Fibroblast of the aortic adventitia (primary cell): ENCODE measurements around the gene DDX3X. TPM values are rescaled to one million over a fixed set of nuclear protein-coding genes. Genes with fewer than 3 reads are reported as not detected.
"Not testable (repeated sequence)": the region's sequence is repeated elsewhere in the genome, so short reads cannot be mapped to it uniquely, and the experiment has no call there.

Experiments
- DNase-seq: peaks from one replicate; pipeline ENCODE4 v3.0.0-alpha.2; 2010; ENCODE audit warnings: low read depth
- H3K4me3 ChIP-seq: 2 replicates; pipeline ENCODE4 v1.5.1; 2011; ENCODE audit warnings: low read depth, mild to moderate bottlenecking, control low read depth, low read length, moderate library complexity
- CTCF ChIP-seq: IDR thresholded peaks from 2 replicates; pipeline ENCODE4 v1.5.1; 2011; ENCODE audit warnings: mild to moderate bottlenecking, low read length, control low read depth, inconsistent platforms; ENCODE audit not compliant: insufficient read depth
- total RNA-seq: library from RNA; depleted of rRNA; stranded (reverse); fragments of >200 nt; gene quantifications from 2 replicates; pipeline ENCODE4 v1.2.3, GENCODE V29; 2012; ENCODE audit warnings: low replicate concordance

DDX3X gene
- total RNA-seq, 1 donor = 209 TPM

DNA sequence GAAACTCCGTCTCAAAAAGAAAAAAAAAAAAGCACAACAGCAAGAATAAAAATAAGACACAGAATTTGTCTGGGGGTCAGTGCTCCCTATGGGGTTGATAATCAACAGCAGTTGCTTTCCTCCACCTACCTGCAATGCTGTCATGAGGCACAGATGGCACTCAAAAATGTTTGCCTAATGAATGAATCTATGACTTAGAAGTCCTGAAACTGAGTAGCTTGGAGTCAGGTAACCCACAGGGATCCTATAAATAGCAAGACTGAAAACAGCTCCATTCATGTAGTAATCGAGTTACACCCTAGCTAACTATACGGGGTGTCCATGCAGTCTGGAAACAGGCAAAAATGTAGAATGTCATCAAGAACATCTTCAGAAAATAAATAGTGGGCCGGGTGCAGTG, 19.8 kb upstream of the DDX3X start:
- DNase-seq = no peak
- no peak for TF ChIP-seq CTCF
- H3K4me3 ChIP-seq = no peak overlapping the region

DNA sequence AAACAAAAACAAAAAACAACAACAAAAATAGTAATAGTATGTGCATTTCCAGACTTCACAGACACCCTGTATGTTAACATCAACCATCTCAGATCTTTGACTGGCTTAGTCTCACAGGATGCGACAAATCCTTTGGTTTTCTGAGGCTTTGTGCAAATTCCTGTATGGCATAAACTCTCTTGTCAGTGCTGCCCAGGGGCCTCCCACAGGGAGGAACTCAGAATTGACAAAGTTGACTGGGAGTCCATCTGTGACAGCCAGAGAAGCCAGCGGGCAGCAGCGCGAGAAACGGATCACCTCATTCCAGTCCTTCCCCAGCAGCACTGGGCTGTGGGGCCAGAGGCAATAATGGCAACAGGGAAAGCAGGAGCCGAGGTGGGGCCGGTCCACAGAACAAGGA, 19.1 kb upstream of the DDX3X start:
- no peak for DNase-seq
- no peak for TF ChIP-seq CTCF
- H3K4me3 ChIP-seq = no peak overlapping the region

- not testable (repeated sequence) for DNase-seq
Observed at GRCh38 chrX:41316266-41316665, 17.7 kb upstream of the DDX3X start.

GRCh38 chrX:41317477-41318208, 16.3 kb upstream of the DDX3X start:
- peak; percentile 65 for DNase-seq
- no peak for TF ChIP-seq CTCF
- no peak overlapping the region for H3K4me3 ChIP-seq

More at GRCh38 chrX:41316266-41316665, 17.7 kb upstream of the DDX3X start:
- not testable (repeated sequence) for H3K4me3 ChIP-seq

GRCh38 chrX:41320393-41320792, 13.6 kb upstream of the DDX3X start:
- no peak overlapping the region for H3K4me3 ChIP-seq
- no peak for TF ChIP-seq CTCF
- DNase-seq = no peak

GRCh38 chrX:41322821-41323603, 10.9 kb upstream of the DDX3X start:
- TF ChIP-seq CTCF = no peak
- DNase-seq = no peak
- H3K4me3 ChIP-seq = no peak overlapping the region

DNA sequence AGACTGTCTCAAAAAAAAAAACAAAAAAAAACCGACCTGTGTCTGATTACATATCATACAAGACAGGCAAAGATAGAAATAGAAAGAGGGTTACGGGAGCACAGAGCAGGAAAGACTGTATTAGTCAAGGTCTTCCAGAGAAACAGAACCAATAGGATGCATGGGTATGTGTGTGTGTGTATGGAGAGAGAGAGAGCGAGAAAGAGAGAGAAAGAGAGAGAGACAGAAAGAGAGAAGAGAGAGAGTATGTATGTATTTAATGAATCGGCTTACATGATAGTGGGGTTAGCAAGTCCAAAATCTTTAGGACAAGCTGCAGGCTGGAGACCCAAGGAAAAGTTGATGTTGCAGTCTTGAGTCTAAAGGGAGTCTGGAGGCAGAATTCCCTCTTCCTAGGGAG, 7.5 kb upstream of the DDX3X start:
- no peak for TF ChIP-seq CTCF
- DNase-seq = no peak

More for the DNA sequence above, 7.5 kb upstream of the DDX3X start:
- H3K4me3 ChIP-seq = no peak overlapping the region
